HCEC 1CT (cell line): ENCODE data around the gene TTLL11.
"Not testable (repeated sequence)": the region's sequence is repeated elsewhere in the genome, so short reads cannot be mapped to it uniquely, and the experiment has no call there.

Source experiments
- DNase-seq: peaks from one replicate; pipeline ENCODE4 v3.0.0-alpha.2; 2017

TTLL11 gene

DNA sequence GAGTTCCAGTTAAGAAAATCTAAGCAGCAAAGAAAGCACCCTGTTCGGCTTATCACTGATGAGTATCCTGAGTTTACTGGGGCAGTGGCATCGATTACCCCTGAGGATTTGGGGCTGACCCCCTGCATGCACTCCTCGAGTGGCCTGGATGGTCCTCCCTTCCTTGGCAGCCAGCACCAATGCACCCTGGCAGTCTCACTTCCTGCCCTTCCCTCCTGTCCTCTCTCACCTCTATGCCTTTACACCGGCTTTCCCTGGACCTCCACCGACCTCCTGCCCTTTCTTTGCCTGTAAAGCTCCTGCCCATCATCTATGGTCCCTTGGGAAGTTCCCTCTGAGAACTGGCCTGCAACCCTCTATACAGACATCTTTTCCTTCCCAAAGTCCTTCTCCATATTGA is 97.1 kb downstream of the TTLL11 start:
- no peak for DNase-seq

DNA sequence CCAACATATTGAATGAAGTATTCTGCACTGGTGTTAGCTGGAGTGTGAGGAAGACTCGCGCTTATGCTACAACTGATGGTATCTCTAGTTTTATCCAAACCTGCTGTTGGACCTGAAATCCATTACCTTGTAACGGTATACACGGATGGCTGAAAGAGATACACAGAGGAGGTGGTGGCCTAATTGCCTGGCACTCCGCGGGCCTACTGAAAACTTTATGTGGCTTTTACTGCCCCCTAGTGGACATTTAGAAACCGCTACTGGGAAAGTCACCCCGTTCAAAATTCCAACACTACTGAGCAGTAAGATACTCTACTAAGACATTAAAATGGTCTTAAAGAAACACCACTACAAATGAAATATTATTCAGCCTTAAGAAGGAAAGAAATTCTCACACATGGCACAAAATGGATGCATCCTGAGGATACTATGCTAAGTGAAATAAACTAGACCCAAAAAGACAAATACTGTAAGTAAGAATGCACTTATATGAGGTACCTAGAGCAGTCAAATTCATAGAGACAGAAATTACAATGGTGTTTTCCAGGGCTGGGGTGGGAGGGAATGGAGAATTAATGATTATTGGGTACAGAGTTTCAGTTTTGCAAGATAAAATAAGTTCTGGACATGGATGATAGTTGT is 100.4 kb downstream of the TTLL11 start:
- peak; percentile 66 for DNase-seq

DNA sequence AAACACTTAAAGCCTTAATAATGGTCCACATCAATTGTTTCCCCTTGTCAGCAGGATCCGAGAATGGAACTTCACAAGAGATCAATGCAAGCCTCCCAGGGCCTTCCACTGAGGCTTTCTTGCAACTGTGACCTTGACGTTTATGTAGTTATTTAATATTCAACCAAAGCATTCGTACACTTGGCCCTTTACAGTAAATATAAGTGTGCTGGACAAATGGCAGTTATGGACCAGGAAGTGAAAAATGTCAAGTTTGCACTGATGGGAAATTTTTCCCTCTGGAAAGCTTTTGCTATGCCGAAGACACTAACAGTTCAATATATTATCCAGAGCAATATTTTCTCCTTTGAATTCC is 101.8 kb downstream of the TTLL11 start:
- DNase-seq = no peak

DNA sequence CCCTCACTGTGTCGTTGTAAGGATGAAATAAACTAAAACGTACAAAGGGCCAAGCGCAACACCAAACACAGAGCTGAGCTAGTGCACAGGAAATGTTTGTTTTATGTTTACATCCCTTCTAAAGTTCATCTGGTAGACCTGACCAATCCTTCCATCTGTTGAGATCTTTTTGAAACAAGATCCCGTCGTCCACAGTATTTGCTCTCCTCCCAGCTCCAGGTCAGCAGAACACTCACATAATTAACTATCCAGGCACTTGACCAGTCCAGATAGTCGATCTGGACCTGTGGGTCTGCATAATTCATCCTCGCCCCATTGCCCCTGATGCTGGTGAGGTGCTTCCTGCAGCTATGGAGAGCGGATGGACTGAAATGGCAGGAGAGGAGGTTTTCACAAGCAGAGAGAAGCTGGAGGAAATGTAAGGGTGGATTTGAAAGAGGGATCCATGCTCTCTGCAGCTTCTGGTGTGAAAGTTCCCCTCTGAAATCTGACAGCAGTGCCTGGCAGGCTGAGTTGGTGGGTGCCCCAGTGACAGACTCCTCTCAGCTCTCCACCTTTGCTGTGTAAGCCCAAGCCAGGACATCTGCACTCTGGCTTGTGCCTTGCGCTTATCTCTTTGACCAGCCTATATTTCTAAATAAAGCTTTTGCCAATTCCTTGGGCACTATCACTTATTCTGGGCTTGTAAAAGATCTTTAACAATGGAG is 102.4 kb downstream of the TTLL11 start:
- DNase-seq = no peak

DNA sequence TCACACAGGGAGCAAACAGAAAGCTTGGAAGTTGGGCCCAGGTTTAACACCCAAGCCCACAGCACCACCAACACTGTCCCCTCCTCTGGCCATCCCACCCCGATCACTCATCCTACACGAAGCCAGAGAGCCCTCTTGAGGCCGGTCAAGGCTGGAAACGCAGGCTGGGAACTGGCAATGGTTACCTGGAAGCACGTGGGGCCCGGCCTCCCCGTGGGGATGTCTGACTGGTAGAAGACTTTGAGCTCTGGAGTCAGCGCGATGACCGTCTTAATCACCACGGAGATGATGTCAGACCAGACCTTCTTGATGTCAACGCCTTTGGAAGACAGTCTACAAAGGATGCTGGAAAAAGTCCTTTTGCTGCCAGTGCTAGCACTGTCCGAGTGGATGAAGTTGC is 104.1 kb downstream of the TTLL11 start:
- DNase-seq = no peak

DNA sequence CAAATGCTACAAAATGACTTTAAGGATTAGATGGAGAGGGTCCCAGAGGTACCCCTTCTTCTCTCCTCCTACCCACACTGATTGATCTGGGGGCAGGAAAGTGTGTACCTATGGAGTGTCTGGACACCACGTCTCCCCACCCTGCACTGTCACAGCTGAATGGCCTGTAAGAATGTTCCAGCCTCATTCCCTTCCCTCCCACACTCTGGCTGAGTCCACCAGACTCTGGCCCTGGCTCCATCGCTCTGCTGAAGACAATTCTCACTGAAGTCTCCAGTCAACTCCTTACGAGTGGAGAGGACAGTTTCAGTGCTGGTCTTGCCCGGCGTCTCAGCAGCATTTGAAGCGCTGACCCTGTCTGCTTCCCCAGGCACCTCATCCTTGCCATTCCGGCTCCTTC is 105.8 kb downstream of the TTLL11 start:
- no peak for DNase-seq

DNA sequence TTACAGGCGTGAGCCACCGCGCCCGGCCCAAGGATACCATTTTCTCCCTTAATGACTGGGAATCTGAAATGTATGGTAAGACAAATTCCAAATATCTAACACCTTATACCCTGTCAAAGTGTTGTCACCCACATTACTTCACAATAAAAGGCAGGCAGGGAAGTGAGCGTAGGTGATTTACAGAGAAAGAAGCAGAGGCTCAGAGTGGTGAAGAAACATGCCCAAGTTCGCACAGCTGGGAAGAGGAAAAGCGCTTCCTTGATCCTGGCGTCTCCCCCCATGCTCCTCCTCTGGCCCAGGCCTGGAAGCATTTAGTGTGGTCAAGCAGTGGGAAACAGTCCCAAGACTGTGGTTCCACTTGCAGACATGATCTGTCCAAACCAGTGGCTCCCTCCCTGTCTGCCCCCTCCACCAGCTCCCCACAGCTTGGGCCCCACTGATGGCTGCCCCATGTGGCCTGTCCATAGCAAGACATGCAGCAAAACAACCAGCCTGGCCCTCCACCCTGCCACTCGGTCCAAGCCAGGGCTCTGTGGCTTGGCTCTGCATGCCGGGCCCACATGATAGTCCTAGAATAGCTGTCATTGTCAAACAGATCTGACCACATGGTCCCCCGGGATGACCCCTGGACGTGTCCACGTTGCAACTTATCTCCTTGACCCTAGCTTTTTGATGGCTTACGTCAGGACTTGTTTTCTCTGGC is 107.2 kb downstream of the TTLL11 start:
- no peak for DNase-seq

DNA sequence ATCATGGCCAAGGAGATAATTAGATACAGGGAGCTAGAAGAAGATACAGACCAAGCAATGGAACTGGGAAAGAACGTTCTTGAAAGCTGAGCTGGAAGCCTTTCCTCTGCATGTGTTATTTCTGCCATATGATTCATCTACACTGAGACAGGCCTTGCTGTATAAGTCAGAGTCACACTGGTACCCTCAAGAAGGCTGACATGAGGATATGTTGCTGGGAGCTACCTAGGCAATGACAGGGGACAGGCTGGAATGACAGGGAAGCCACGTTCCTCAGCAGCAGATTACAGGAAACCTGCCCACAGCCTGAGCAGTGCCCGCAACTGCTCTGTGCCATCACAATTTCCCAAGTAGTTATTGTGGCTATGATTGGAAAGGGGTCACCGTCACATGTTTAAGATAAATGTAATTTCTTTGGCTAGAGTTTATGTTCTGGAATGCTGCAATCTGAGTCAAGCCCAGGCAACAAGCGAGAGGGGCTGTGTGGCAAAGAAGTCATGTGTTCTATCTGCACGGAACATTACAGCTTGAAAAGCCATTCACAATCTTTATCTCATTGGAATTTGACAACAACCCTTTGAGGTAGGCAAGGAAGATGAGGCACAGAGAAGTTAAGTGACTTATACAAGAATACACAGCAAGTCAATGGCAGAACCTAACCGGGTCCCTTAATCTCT is 108.2 kb downstream of the TTLL11 start:
- peak; percentile 58 for DNase-seq

DNA sequence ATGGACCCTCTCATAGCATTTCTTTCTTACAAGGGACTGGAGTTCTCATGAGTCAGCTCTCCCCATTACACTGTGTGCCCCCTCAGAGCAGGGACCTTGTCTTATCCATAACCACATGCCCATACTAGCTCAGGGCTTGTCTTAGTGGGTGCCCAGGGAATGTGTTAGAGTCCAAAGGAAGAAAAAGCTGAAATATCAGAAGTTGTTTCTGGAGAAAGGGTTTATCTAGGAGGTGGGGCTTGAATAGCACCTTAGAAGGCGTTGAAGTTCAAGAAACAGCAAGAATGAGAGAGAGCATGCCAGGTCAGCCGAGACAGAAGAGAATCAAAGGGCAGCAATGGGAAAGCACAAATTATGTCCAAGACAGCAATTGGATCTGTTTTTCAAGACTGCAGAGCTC is 109.4 kb downstream of the TTLL11 start:
- no peak for DNase-seq

DNA sequence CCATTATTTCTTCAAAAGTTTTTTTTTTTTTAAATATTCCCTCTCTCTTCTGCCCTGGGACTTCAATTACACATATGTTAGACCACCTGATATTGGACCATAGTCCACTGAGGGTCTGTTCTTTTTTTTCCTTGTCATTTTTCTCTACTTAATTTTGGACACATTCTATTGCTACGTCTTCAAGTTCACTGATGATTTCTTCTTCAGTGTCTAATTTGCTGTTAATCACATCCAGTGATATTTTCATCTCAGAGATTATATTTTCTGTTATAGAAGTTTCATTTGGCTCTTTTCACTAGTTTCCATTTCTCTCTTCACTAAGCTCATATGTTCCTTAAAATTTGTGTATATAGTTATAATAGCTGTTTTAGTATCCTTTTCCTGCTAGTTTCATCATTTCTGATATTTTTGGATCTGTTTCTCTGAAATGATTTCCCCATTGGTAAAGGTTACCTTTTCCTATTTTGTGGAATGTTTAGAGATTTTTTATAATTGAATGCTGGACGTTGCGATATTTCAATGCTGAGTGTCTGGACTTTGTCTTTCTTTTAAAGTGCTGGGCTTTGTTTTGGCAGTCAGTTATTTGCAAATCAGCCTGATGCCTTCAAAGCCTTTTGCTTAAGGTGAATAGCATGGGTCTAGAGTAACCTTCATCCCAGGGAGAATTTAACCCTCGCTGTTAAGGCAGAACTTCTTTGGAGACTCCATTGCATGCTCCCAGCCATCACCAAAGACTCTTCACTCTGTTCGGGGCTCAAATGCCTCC is 111.8 kb downstream of the TTLL11 start:
- DNase-seq = no peak

DNA sequence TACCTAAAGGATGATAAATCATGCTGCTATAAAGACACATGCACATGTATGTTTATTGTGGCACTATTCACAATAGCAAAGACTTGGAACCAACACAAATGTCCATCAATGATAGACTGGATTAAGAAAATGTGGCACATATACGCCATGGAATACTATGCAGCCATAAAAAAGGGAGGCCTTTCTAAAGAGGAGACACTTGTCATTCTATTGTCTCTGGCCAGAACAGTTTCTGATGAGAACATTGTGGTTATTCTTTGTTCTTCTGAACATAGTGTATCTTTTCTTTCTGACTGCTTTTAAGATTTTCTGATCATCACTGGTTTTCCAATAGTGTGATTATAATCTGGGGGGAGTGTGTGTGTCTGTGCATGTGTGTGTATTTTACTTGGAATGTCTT is 112.4 kb downstream of the TTLL11 start:
- not testable (repeated sequence) for DNase-seq

DNA sequence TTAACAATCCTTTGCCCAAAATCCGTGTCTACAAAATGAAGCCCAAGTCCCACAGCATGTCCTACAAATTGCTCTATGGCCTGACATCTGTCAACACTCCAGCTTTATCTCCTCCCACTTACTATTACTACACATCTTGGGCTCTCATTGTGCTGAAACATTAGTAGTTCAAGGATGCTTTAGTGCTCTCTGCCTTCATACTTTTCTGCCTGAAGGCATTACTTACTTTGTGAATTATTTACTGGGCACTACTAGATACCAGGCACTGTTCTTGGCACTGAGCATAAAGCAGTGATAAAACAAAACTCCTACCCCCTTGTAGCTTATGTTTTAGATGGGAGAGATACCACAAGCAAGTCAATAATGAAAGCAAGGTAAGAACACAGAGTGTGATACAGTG is 113.4 kb downstream of the TTLL11 start:
- DNase-seq = no peak

DNA sequence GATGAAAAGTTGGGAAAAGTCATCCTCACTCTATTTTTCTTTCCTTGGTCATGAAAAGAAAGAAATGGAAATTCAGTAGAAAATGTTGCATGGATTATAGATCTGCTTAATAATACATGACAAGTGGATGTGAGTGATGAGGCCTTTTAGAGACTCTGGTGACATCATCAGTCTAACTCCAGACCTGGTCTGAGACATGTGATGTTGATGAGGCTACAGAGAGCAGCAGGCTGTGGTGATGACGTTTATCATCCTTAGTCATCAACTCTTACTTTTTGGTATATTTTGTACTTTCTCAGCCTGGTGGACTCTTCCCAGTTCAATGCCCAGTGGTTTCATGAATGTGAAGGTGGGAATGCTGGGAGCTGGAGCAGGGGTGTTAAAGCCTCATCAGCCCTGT is 116.4 kb downstream of the TTLL11 start:
- peak; percentile 76 for DNase-seq

DNA sequence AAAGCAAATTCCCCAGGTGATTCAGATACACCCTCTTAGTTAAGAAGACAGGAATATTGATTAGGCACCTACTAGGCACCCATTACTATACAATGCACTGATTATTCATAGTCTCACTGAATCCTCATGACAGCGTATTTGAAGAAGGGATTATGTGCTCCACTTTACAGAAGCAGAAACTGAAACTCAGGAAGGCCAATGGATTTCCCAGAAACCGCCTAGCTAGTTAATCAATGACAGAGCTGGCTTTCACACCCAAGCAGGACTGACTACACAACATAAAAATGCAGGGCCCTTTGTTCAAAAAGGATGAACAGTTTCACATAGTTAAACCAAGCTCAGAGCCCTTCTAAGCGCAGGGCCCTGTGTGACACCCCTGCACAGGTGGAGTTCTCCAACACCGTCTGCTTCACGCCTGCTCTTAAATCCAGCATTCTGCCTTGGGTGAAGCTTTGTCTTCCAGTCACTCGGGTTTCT is 117.3 kb downstream of the TTLL11 start:
- DNase-seq = no peak

DNA sequence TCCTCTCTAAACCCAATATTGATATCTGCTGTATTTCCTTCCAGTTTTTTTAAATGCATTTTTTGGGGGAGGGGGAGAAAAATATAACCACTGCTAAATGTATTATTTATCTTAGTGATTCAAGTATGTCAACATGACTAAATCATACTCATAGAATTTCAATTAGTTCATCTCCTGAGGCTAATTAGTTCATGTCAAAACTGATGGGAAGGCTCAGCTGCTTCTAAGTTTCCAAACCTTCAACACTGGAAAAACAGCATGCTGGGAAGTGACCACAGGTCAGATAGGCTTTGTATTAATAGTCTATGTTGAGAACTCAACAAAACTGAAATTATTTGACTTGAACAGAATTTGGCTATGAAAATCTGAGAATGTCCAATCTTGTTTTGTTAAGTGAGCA is 118.7 kb downstream of the TTLL11 start:
- DNase-seq = no peak

DNA sequence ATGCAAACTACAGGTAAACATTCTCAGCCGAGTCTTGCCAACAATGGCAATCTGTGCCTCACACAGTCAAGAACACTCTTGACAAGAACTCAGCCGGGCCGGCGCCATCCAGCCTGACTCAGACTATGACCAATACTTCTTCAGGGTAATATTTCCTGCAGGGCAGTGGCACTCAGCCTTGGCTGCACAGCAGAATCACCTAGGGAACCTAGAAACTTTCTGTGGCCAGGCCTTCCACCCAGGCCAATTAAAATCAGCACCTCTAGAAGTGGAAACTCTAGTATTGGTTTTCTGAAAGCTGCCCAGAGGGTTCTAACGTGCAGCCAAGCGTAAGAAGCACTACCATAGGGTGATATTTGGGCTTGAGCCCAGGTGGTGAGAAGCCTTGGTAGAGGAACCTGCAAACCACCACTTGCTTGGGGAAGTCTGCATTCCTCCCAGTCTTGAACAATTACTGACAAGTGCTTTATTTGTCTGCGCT is 120.6 kb downstream of the TTLL11 start:
- DNase-seq = peak; percentile 51

DNA sequence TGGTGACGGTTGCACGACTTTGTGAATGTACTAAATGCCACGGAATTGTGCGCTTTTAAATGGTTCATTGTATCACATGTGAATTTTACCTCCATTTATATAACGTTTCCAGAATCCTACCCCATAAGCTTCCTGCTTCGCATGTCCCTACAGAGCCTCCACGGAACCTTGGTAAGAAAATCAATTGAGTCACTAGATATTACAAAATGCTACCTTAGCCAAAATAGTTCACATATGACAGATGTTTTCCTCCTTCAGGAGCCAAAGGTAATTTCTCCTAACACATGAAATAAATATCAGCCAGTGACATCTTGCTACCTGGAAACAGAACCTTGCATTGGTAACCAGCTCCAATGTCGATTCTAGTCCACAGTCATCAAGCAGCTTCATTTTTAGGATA is 125.1 kb downstream of the TTLL11 start:
- no peak for DNase-seq

DNA sequence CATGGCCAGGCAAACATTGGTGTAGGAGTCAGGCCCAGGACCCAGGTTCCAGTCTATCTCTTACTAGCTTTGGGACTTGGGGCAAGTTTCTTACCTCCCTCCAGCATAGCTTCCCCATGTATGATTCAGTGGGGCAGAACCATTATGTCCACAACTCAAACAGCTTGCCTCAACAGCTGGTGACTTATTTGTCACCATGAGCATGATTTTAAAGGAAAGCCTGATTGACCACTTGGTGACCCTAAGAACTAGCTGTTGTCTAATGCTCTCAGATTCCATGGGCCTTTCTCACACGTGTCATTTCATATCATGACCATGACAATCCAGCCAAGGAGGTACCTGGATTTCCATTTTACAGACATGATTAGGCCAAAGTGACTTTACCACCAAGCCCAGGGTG is 126.4 kb downstream of the TTLL11 start:
- DNase-seq = no peak

DNA sequence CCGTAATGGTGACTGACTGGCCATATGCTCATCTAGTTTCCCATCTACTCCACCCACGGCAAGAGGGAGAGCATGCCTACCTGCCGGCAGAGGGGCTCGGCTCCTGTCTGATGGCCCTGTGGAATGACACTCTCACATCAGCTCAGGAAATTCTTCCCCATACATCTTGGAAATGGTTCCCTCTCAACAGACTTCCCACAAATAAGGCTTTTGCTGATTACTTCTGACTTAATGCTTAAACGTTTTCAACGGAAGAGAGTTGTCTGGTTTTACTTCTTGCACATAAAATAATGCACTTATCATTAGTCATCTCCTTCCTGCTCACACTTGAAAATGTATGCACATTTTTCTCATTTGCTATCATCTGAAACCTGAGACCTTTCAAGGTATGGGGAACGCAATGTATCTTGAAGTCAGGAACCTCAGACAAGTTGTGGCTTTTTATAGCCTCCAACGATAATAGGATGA is 129.5 kb downstream of the TTLL11 start:
- DNase-seq = peak; percentile 74

DNA sequence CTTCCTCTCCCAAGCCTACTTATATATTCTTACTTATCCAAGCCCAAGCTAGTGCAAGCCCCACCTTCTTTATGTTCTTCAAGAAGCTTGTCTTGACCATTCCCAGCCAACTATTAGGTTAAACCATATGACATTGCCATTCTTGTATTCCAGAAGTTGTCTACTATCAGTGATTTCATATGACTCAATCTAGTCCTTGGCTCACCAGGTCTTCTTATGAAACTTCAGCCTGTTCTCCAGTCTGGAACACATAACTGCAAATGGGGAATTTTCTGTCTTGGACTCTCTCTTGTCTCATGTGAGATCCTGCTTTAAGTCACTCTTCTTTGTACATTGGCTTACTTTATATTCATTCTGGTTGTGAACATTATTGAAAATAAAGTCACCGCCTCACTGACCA is 130.7 kb downstream of the TTLL11 start:
- no peak for DNase-seq

DNA sequence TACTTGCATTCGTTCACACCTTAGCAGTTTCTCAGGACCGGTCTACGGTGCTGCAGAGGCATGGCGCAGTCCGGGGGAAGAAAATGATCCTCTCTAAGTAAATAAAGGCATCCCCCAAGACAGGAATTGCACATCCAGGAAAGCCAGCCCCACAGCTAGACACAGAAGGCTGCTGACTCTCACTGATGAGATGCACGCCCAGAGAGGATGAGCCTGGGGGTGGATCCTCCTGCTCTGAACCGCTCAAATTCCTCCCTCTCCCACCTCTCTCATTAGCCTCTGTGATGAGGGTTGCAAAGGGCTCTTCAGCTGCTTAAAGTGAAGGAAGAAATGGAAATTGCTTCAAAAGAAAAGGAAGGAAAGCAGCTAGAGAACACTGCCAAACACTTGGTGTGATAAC is 132.4 kb downstream of the TTLL11 start:
- DNase-seq = no peak

DNA sequence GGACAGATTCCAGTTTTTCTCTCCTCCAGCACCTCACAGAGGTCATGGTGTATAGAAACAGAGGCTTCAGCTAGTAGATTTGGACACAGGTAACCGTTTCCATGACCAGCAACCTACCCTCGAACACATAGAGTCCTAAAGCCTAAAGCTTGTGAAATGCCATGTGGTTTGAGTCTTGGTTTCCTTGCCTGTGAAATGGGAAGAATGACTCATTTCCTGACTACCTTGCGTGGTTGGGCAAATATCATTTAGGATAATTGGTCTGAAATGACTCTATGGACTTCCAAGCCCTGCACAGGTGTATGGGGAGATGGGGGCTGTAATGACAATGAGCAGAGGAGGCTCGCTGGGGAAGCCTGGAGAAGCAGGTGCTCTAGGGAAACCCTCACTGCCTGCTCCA is 134.6 kb downstream of the TTLL11 start:
- no peak for DNase-seq

DNA sequence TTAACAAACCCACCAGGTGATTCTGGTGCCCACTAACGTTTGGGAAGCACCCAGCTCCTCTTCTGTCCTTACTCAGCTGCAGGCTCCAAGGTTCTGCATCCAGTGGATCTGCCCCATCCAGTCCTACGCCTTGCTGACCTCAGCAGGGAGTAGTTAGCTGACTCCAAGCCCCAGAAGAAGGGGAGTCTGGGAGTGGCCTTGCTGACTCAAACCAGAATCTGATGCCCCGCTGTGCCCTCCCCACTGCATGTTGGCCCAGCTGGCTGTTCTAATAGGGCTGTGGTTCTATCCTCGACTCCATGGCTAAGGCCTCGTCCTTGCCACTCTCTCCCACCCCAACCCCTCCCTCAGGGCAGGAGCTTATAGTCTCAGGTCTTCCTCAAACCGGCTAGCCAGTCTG is 136.3 kb downstream of the TTLL11 start:
- no peak for DNase-seq
